GM23338 (cell line): Measurements from ENCODE around the gene SMARCE1. TPM values are rescaled to one million over a fixed set of nuclear protein-coding genes. Genes with fewer than 3 reads are reported as not detected.

ENCODE experiments used
- ATAC-seq: fragments of 200-7000 bp; cut with Tn5 transposase; 3 replicates; pipeline ENCODE4 v1.9.1; 2020
- DNase-seq: peaks from one replicate; pipeline ENCODE4 v3.0.0-alpha.2; 2015; ENCODE audit warnings: low spot score
- H2AFZ ChIP-seq: fragments of 200-600 bp; sonication (generic); 2 replicates; pipeline ENCODE4 v1.8.0; 2016; ENCODE audit warnings: antibody characterized with exemption, mild to moderate bottlenecking, moderate library complexity
- H3F3A ChIP-seq: fragments of 200-600 bp; sonication (generic); replicated peaks from 2 replicates; pipeline ENCODE4 v1.8.0; 2017; ENCODE audit warnings: antibody characterized with exemption, mixed run types, low read depth
- H3K27ac ChIP-seq: fragments of 200-600 bp; sonication (generic); 2 replicates; pipeline ENCODE4 v1.6.1; 2016; ENCODE audit warnings: low read depth
- H3K27me3 ChIP-seq: fragments of 200-600 bp; sonication (generic); 2 replicates; pipeline ENCODE4 v1.8.0; 2016; ENCODE audit warnings: mild to moderate bottlenecking, mixed run types, moderate library complexity; ENCODE audit not compliant: insufficient read depth
- H3K36me3 ChIP-seq: fragments of 200-600 bp; sonication (generic); 2 replicates; pipeline ENCODE4 v1.8.0; 2016; ENCODE audit warnings: mild to moderate bottlenecking; ENCODE audit not compliant: insufficient read depth
- H3K4me1 ChIP-seq: fragments of 200-600 bp; sonication (generic); 2 replicates; pipeline ENCODE4 v1.8.0; 2016; ENCODE audit warnings: mild to moderate bottlenecking, moderate library complexity; ENCODE audit not compliant: insufficient read depth
- H3K4me2 ChIP-seq: fragments of 200-600 bp; sonication (generic); 2 replicates; pipeline ENCODE4 v1.7.1; 2017; ENCODE audit warnings: mixed run types
- H3K4me3 ChIP-seq: fragments of 200-600 bp; sonication (generic); 2 replicates; pipeline ENCODE4 v1.6.1; 2016; ENCODE audit warnings: mixed run types
- H3K79me2 ChIP-seq: fragments of 200-600 bp; sonication (generic); replicated peaks from 2 replicates; pipeline ENCODE4 v1.8.0; 2017; ENCODE audit warnings: mild to moderate bottlenecking; ENCODE audit not compliant: insufficient read depth
- H3K9me2 ChIP-seq: fragments of 200-600 bp; sonication (generic); 2 replicates; pipeline ENCODE4 v1.8.0; 2017; ENCODE audit not compliant: insufficient read depth
- H4K20me1 ChIP-seq: fragments of 200-600 bp; sonication (generic); replicated peaks from 2 replicates; pipeline ENCODE4 v1.8.0; 2017; ENCODE audit warnings: mild to moderate bottlenecking; ENCODE audit not compliant: insufficient read depth
- H3K27ac Mint-ChIP-seq: 2 replicates; pipeline ENCODE4 v1.8.0; 2020; ENCODE audit warnings: inconsistent platforms, mild to moderate bottlenecking, moderate library complexity, mixed read lengths
- H3K27me3 Mint-ChIP-seq: 3 replicates; pipeline ENCODE4 v1.8.0; 2022; ENCODE audit warnings: low read depth, mild to moderate bottlenecking, moderate library complexity, mixed read lengths, inconsistent platforms; ENCODE audit not compliant: insufficient read depth, poor library complexity
- H3K36me3 Mint-ChIP-seq: 3 replicates; pipeline ENCODE4 v1.8.0; 2021; ENCODE audit warnings: low read depth, mild to moderate bottlenecking, inconsistent platforms, moderate library complexity, mixed read lengths
- H3K4me1 Mint-ChIP-seq: 3 replicates; pipeline ENCODE4 v1.8.0; 2020; ENCODE audit warnings: mild to moderate bottlenecking, inconsistent platforms, mixed read lengths
- H3K4me3 Mint-ChIP-seq: 3 replicates; pipeline ENCODE4 v1.8.0; 2021; ENCODE audit warnings: moderate library complexity, mild to moderate bottlenecking, inconsistent platforms, mixed read lengths
- H3K9me3 Mint-ChIP-seq: 3 replicates; pipeline ENCODE4 v1.8.0; 2020; ENCODE audit warnings: moderate library complexity, mild to moderate bottlenecking, inconsistent platforms, mixed read lengths
- JUNB ChIP-seq: IDR thresholded peaks from one replicate; pipeline ENCODE4 v1.6.1; 2016; ENCODE audit warnings: antibody characterized with exemption; ENCODE audit not compliant: unreplicated experiment
- NANOG ChIP-seq: IDR thresholded peaks from 2 replicates; pipeline ENCODE4 v1.6.1; 2016; ENCODE audit warnings: antibody characterized with exemption, borderline replicate concordance
- STAT1 ChIP-seq: IDR thresholded peaks from one replicate; pipeline ENCODE4 v1.6.1; 2016; ENCODE audit warnings: antibody characterized with exemption; ENCODE audit not compliant: unreplicated experiment
- ZNF331 ChIP-seq: fragments of 250-450 bp; sonication (Bioruptor Pico); IDR thresholded peaks from 2 replicates; pipeline ENCODE4 v1.5.0; 2020; ENCODE audit warnings: low read depth, mild to moderate bottlenecking, moderate library complexity
- ZNF462 ChIP-seq: fragments of 250-450 bp; sonication (Bioruptor Pico); IDR thresholded peaks from 2 replicates; pipeline ENCODE4 v1.5.0; 2020; ENCODE audit warnings: mild to moderate bottlenecking, moderate library complexity
- polyA plus RNA-seq: library from polyadenylated mRNA; unstranded; fragments of >200 nt; fragmentation: Nextera tagmentation; extraction: Ambion mirVana; gene quantifications from 2 replicates; pipeline ENCODE4 v1.2.1, GENCODE V29; 2016
- total RNA-seq: library from RNA; depleted of rRNA; stranded (reverse); fragments of >200 nt; shearing (Covaris generic); gene quantifications from 2 replicates; pipeline ENCODE4 v1.2.3, GENCODE V29; 2014
- TF ChIP-seq, protein P1 (sequence below), 2 experiments: fragments of 200-600 bp in 1 of 2; sonication (generic) in 1 of 2; conservative IDR thresholded peaks; 2 replicates each; pipeline versions ENCODE4 v1.5.1 to v1.6.1; 2016 to 2017; ENCODE audit warnings: antibody characterized with exemption in 2 of 2, low read depth in 2 of 2, mild to moderate bottlenecking in 2 of 2, moderate library complexity in 1 of 2

The SMARCE1 gene
- total and polyA plus RNA-seq, 2 experiments from 2014 or later: 101 to 258 TPM

DNA sequence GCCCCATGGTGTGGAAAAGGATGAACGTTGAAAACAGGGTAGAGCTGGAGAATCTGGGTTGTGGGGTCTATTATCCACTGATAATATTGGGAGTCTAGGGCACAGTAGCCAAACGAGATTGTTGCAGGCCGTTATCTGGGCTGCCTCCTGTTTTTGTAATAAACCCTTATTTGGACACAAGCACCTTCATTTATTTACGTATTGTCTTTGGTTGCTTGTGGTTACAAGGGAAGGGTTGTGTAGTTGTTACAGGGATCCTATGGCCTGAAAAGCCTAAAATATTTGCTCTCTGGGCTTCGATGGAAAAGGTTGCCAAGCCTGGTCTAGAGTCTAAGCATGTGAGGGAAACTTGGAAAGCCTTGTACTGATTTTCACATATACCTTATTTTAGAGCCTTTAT, 4.3 kb upstream of the SMARCE1 start (continued):
- no peak for TF ChIP-seq ZNF462
- TF ChIP-seq, protein P1, sequence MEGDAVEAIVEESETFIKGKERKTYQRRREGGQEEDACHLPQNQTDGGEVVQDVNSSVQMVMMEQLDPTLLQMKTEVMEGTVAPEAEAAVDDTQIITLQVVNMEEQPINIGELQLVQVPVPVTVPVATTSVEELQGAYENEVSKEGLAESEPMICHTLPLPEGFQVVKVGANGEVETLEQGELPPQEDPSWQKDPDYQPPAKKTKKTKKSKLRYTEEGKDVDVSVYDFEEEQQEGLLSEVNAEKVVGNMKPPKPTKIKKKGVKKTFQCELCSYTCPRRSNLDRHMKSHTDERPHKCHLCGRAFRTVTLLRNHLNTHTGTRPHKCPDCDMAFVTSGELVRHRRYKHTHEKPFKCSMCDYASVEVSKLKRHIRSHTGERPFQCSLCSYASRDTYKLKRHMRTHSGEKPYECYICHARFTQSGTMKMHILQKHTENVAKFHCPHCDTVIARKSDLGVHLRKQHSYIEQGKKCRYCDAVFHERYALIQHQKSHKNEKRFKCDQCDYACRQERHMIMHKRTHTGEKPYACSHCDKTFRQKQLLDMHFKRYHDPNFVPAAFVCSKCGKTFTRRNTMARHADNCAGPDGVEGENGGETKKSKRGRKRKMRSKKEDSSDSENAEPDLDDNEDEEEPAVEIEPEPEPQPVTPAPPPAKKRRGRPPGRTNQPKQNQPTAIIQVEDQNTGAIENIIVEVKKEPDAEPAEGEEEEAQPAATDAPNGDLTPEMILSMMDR (conservative IDR thresholded peaks at IDR 0.05; ENCODE audit: low read depth in 2 of 2): no peak
- TF ChIP-seq JUNB: no peak

DNA sequence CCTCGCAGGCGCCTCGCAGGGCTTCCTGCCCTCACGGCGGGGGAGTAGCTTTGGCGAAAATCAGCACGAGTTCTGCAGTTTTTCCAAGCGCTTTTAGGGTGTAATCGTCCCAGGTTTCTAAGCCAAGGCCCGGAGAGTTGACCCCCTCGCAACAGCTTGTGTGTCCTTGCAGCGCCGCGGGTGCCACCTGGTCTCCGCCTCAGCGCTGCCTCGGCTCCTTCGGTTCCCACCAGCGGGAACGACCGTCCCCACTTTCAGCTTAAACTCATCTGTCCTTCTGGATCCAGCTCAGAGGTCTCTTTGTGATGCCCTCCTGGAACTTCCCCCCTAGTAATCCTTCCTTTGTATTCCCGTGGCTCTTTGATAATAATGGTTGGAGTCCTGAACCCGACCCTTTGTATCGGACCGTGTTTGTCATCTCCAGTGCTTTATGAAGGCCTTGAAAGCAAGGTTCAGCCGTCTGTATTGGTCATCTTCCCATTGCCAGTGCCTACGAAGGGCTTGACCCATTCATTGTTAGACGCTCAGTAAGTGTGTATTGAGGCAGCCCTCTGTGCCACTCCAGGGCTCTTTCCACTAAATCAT, 858 bp upstream of the SMARCE1 start:
- Histone ChIP-seq H3F3A (no peaks in the 10 kb centered on the region), H3K9me2 (no peaks in the 10 kb centered on the region), H3K36me3 (peaks cover 8% of the 10 kb centered on the region; the same call in 1 of the 2 replicates), H3K4me3 (peak overlapping the region; percentile 90), H3K27me3 (no peaks in the 10 kb centered on the region), H4K20me1 (no peaks in the 10 kb centered on the region), H3K27ac (peak overlapping the region; percentile 97), H3K4me1 (peaks cover 6% of the 10 kb centered on the region; the same call in 1 of the 2 replicates), H3K4me2 (peak overlapping the region; percentile 83), H3K79me2 (peaks cover 40% of the 10 kb centered on the region), H2AFZ (peak overlapping the region; percentile 96)
- Mint-ChIP-seq H3K27me3 (no peaks in the 10 kb centered on the region), H3K36me3 (peaks cover 18% of the 10 kb centered on the region), H3K27ac (peak overlapping the region; percentile 100), H3K9me3 (no peaks in the 10 kb centered on the region), H3K4me3 (peak overlapping the region; percentile 83), H3K4me1 (peaks cover 8% of the 10 kb centered on the region; the same call in 2 of the 3 replicates)
- peak; percentile 55 for DNase-seq
- ATAC-seq: peak; percentile 57
- TF ChIP-seq NANOG (no peak), ZNF331 (CRISPR knock-in tag) (no peak), STAT1 (no peak), ZNF462 (no peak)
